Measurements from ENCODE around the gene SC5D. TPM values are rescaled to one million over a fixed set of nuclear protein-coding genes. Genes with fewer than 3 reads are reported as not detected.

SC5D gene
- total RNA-seq, 1 experiment from 2014 or later, result 108 TPM

DNA sequence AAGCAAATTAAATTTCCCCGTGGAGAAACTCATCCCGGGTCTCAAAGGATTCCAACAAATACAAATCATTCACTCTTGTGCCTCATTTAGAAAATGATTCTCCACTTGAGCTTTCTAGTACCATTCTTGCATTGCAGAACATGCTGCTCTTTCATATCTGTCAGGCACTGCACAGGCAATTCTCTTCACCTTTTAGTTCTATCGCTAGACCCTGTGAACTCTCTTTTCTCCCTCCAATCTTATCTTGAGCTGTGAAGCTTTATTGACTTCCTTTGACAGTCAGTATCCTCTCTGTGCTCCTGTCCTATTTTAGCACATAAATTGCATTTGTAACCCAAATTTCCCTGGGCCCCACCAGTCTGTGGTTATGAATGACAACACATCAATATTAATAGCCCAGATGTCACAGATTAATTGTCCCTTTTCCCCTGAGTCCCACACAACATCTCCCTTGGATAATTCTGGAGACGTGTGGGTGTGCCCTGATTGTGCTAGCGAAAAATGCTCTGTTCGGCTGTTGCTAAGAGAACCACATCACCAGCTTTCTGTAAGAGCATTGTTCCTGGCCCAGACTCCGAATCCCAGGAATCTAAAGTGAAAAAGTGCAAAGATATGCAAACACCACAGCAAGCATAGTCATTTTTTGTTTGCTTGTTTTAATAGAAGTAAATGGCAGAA is 22.4 kb upstream of the SC5D start:
- H3K36me3 ChIP-seq (replicated peaks; ENCODE audit: control insufficient read depth, insufficient read depth, low read length), result no peaks in the 10 kb centered on the region
- no peak for DNase-seq
- H3K4me3 ChIP-seq (ENCODE audit: insufficient read depth, low read depth, low read length), result no peak overlapping the region
- no peaks in the 10 kb centered on the region for H3K27me3 ChIP-seq (ENCODE audit: control insufficient read depth, insufficient read depth, low read length)

DNA sequence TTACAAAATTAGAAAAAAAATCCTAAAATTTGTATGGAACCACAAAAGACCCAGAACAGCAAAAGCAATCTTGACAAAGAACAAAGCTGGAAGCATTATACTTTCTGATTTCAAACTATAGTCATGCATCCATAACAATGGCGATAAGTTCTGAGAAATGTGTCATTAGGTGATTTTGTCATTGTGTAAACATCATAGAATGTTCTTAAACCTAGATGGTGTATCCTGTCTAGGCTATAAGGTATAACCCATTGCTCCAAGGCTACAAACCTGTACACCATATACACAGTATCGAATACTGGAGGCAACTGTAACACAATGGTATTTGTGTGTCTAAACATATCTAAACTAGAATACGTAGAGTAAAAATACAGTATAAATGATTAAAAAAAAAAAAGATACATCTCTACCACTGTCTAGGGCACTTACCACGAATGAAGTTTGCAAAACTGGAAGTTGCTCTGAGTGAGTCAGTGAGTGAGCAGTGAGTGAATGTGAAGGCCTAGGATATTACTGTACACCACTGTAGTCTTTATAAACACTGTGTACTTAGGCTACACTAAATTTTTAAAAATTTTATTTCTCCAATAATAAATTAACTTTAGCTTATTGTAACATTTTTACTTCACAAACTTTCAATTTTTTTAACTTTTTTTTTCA is 18.1 kb upstream of the SC5D start:
- Histone ChIP-seq H3K36me3 (replicated peaks; ENCODE audit: control insufficient read depth, insufficient read depth, low read length) (no peaks in the 10 kb centered on the region), H3K27me3 (ENCODE audit: control insufficient read depth, insufficient read depth, low read length) (no peaks in the 10 kb centered on the region), H3K4me3 (ENCODE audit: insufficient read depth, low read depth, low read length) (no peak overlapping the region)
- DNase-seq, result no peak

DNA sequence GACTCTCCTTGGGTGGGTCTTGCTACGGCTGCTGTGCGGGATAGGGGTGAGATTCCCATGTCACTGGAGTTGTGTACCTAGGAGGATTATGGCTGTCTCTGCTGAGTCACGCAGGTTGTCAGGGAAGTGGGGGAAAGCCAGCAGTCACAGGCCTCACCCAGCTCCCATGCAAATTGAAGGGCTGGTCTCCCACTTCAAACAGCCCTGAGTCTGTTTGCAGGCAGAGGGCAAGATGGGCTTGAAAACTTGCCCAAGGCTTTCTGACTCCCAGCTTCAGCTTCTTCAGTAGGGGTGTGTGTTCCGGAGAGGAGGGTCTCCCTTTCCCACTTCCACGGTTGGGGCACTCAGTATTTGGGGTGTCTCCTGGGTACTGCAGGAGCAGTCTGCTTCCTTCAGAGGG is 10.9 kb upstream of the SC5D start:
- no peak for DNase-seq
- Histone ChIP-seq H3K27me3 (ENCODE audit: control insufficient read depth, insufficient read depth, low read length) (no peaks in the 10 kb centered on the region; the same call in 1 of the 2 replicates), H3K4me3 (ENCODE audit: insufficient read depth, low read depth, low read length) (no peak overlapping the region), H3K36me3 (replicated peaks; ENCODE audit: control insufficient read depth, insufficient read depth, low read length) (no peaks in the 10 kb centered on the region)

DNA sequence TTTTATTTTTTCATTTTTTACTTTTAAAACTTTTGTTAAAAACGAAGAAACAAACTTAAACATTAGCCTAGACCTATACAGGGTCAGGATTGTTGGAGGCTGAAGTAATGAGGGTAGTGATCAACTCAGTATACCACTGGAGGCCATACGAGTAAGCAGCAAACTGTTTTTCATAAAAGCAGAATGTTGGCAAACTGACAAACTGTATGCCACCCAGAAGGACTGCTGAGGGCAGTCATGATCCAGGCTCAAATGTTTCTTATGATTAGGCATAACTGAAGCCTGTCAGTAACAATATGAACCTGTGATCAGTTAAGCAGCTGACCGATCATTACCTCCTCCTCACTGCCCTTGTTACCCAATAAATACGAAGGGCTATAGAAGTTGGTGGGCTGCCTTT is 10.2 kb upstream of the SC5D start:
- H3K36me3 ChIP-seq (replicated peaks; ENCODE audit: control insufficient read depth, insufficient read depth, low read length), result no peaks in the 10 kb centered on the region
- no peak overlapping the region for H3K4me3 ChIP-seq (ENCODE audit: insufficient read depth, low read depth, low read length)
- no peak for DNase-seq
- no peaks in the 10 kb centered on the region; the same call in 1 of the 2 replicates for H3K27me3 ChIP-seq (ENCODE audit: control insufficient read depth, insufficient read depth, low read length)

DNA sequence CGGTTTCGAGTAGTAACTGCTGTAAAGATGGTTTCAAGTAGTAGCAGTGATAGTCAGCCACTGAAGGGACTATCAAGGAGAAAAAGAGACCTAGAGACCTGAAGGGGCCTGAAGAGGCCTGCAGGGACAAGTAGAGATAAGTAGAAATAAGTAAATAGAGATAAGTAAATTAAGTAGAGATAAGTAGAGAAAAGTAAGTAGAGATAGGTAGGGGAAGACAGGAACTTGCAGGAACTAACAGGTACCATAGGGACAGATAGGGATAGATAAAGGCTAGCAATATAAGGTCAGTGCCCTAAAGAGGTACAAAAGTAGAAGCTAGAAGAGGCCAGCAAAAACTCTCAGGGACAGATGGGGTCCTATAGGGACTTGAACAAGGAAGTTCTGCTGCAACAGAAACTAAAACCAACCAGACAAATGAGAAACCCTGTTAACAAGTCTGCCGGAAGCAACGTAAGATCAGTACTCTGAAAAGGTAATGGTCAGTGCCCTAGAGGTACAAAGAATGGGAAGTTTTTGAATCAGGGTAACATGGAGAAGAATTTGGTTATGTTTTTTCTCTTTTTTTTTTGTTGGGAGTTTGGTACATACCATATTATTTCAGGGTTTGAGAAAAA is 9.6 kb upstream of the SC5D start:
- no peak overlapping the region for H3K4me3 ChIP-seq (ENCODE audit: insufficient read depth, low read depth, low read length)
- DNase-seq, result no peak
- no peaks in the 10 kb centered on the region for H3K36me3 ChIP-seq (replicated peaks; ENCODE audit: control insufficient read depth, insufficient read depth, low read length)
- no peaks in the 10 kb centered on the region; the same call in 1 of the 2 replicates for H3K27me3 ChIP-seq (ENCODE audit: control insufficient read depth, insufficient read depth, low read length)

DNA sequence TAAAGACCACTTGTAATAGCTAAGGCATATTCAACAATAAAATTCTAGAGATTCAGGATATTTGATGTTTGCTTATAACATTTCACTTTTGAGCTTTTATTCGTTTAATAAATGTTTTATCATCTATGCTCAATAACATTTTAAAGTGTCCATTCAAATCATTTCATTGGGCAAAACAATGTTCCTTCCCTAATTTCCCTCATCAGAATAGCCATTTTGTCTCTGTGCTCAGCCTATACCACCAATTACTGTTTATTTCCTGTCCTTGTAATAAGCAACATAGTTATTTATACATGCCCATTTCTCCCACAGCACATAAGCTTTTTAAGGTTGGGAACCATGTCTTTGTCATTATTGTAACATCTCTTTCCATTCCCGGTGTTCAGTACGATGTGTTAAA is 1.3 kb upstream of the SC5D start:
- DNase-seq, result no peak
- H3K27me3 ChIP-seq (ENCODE audit: control insufficient read depth, insufficient read depth, low read length), result no peaks in the 10 kb centered on the region

DNA sequence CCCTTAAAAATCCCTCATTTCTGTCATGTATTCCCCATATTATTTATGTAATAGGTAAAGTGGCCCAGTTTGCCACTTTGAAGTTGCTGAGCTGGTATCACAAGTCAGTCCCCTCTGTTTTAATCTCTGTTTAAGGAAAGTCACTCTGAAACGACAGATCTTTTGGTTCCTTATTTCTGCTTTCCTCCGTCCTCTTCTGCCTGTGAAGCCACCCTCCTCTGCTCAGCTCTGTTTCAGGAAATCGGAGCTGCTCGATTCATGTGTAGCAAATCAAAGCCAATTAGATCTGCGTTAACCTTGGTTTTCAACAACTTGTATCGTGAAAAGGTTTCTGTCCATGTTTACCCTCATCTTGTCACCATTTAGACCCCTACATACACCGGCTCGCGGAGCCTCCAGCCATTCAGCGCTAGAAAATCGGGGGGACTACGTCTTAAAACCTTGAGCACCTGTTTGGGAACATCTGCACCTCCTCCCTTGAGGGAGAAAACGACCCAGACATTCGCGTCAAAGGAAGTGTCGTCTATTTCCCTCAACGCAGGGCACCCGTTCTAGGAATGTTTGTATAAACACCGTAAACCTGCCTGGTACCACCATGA is 576 bp upstream of the SC5D start:
- peak; percentile 13 for DNase-seq
- H3K36me3 ChIP-seq (replicated peaks; ENCODE audit: control insufficient read depth, insufficient read depth, low read length), result no peaks in the 10 kb centered on the region; the same call in 1 of the 2 replicates
- H3K27me3 ChIP-seq (ENCODE audit: control insufficient read depth, insufficient read depth, low read length), result no peaks in the 10 kb centered on the region
- H3K4me3 ChIP-seq (ENCODE audit: insufficient read depth, low read depth, low read length), result peak overlapping the region; percentile 93

More for the DNA sequence above, 1.3 kb upstream of the SC5D start:
- Histone ChIP-seq H3K4me3 (ENCODE audit: insufficient read depth, low read depth, low read length) (no peak overlapping the region), H3K36me3 (replicated peaks; ENCODE audit: control insufficient read depth, insufficient read depth, low read length) (no peaks in the 10 kb centered on the region; the same call in 1 of the 2 replicates)

DNA sequence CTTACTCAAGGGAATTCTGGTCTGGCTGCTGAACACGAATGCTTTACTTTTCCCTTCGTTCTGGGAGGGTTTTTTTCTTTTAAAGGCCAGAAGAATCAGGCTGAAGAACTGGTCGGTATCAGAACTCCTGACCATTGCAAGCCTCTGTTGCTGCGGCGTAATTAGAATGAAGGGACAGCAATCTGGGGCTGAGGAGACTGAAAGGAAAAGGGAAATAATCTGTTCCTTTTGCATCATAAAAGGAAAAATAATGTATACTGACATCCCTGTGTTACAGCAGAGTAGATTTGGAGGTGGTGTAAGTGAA is 670 bp downstream of the SC5D start:
- H3K4me3 ChIP-seq (ENCODE audit: insufficient read depth, low read depth, low read length), result peak overlapping the region; percentile 93
- no peak for DNase-seq
- no peaks in the 10 kb centered on the region for H3K27me3 ChIP-seq (ENCODE audit: control insufficient read depth, insufficient read depth, low read length)
- H3K36me3 ChIP-seq (replicated peaks; ENCODE audit: control insufficient read depth, insufficient read depth, low read length), result no peaks in the 10 kb centered on the region; the same call in 1 of the 2 replicates

DNA sequence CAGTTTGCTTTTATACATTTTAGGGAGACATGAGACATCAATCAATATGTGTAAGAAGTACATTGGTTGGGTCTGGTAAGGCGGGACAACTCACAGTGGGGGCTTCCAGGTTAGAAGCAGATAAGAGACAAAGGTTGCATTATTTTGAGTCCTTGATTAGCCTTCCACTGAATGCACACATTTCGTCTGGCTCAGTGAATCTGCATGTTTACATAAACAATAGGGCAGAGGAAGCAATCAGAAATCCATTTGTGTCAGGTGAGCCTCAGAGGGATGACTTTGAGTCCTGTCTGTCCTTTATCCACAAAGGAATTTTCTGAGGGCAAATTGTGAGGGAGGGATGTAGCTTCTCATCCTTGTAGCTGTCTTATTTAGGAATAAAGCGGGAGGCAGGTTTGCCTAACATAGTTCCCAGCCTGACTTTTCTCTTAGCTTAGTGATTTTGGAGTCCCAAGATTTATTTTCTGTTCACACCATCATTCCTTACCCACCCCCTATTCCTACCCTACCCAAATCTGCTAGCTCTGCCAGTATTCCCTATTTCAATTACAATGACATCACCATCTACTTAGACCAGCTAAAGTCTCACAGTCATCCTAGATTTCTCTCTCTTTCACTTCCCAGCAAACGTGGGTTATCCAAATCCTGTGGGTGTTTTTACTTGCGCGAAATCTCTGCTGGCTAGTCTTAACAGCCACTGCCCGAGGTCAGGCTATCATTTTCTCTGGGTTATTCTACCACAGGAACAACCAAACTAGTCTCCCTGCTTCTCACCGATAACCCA is 2.9 kb downstream of the SC5D start:
- no peak for DNase-seq
- Histone ChIP-seq H3K36me3 (replicated peaks; ENCODE audit: control insufficient read depth, insufficient read depth, low read length) (no peaks in the 10 kb centered on the region; the same call in 1 of the 2 replicates), H3K27me3 (ENCODE audit: control insufficient read depth, insufficient read depth, low read length) (no peaks in the 10 kb centered on the region), H3K4me3 (ENCODE audit: insufficient read depth, low read depth, low read length) (no peak overlapping the region)

DNA sequence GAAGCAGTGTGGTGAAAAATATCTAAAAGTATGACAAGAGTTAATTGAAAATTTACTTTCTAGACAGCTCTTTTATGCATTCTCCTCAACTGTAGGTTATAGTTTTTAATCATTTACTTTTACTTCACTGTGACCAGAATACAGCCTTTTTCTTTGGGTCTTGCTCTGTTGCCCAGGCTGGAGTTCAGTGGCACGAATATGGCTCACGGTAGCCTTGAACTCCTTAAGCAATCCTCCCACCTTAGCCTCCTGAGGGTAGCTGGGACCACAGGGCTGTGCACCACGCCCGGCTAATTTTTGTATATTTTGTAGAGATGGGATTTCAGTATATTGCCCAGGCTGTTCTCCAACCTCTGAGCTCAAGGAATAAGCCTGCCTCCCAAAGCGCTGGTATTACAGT is 5.3 kb downstream of the SC5D start:
- no peak for DNase-seq
- no peak overlapping the region for H3K4me3 ChIP-seq (ENCODE audit: insufficient read depth, low read depth, low read length)

DNA sequence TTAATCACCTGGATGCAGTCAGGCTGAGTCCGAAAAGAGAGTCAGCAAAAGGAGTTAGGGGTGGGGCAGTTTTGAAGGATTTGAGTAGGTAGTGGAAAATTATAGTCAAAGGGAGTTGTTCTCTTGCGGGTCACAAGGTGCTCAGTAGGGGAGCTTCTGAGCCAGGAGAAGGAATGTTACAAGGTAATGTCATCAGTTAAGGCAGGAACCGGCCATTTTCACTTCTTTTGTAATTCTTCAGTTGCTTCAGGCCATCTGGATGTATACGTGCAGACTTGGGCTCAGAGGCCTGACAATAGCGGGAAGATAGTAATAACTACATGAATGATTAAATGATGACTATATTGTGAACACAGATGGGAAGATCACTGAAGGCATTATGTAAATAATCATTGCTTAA is 6.2 kb downstream of the SC5D start:
- H3K27me3 ChIP-seq (ENCODE audit: control insufficient read depth, insufficient read depth, low read length), result no peaks in the 10 kb centered on the region
- no peaks in the 10 kb centered on the region; the same call in 1 of the 2 replicates for H3K36me3 ChIP-seq (replicated peaks; ENCODE audit: control insufficient read depth, insufficient read depth, low read length)
- no peak for DNase-seq
- no peak overlapping the region for H3K4me3 ChIP-seq (ENCODE audit: insufficient read depth, low read depth, low read length)

More for the DNA sequence above, 5.3 kb downstream of the SC5D start:
- H3K36me3 ChIP-seq (replicated peaks; ENCODE audit: control insufficient read depth, insufficient read depth, low read length), result no peaks in the 10 kb centered on the region; the same call in 1 of the 2 replicates
- no peaks in the 10 kb centered on the region for H3K27me3 ChIP-seq (ENCODE audit: control insufficient read depth, insufficient read depth, low read length)

DNA sequence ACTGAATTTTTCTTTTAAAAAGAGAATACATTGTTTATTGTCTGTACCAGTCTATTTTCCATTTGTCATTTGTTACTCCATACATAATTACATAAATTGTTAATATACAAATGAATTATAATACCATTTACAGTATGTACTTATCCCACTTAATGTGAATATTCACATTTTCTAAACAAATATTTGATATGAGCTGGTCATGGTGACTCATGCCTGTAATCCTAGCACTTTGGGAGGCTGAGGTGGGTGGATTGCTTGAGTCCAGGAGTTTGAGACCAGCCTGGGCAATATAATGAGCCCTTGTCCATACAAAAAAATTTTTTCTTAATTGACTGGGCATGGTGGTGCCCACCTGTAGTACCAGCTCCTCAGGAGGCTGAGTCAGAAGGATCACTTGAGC is 6.8 kb downstream of the SC5D start:
- no peak overlapping the region for H3K4me3 ChIP-seq (ENCODE audit: insufficient read depth, low read depth, low read length)
- DNase-seq, result no peak
- H3K36me3 ChIP-seq (replicated peaks; ENCODE audit: control insufficient read depth, insufficient read depth, low read length), result no peaks in the 10 kb centered on the region; the same call in none of the 2 replicates
- H3K27me3 ChIP-seq (ENCODE audit: control insufficient read depth, insufficient read depth, low read length), result no peaks in the 10 kb centered on the region

DNA sequence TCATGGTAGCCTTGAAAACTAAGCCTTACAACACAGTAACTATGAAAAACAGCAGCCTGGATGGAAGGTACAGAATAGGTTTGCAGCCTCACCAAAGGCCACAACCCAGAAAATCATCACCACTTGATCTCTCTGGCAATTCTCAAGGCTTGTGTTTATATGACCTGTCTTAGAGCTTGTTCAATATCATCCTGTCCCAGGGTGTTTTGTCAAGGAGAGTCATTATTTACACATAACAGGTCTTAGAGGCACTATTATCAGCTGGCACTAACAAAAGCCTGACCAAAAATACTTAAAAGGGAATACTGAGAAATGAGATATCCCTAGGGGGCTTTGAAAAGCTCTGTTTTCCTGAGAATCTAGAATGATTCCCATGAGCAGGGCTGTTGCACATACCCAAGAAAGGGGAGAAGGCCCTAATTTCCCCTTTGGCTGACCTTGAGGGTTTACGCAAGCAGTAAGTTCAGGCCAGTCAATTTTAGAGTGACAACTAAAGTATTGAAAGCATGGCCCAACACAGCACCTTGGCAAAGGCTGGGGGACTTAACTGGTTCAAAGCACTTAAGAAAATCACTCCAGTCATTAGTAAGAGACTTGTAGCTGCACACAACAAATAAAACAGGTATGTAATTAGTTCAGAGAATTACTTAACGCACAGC is 7.9 kb downstream of the SC5D start:
- H3K27me3 ChIP-seq (ENCODE audit: control insufficient read depth, insufficient read depth, low read length), result no peaks in the 10 kb centered on the region
- DNase-seq, result no peak
- no peak overlapping the region for H3K4me3 ChIP-seq (ENCODE audit: insufficient read depth, low read depth, low read length)
- H3K36me3 ChIP-seq (replicated peaks; ENCODE audit: control insufficient read depth, insufficient read depth, low read length), result peaks cover 3% of the 10 kb centered on the region

Measured in H7 (cell line).